HEK293 (cell line): ENCODE data around the gene PLA2G2A.

Experiments
- YY1 ChIP-seq: fragments of 450-650 bp; formaldehyde crosslinking; IDR thresholded peaks from 2 replicates; pipeline ENCODE4 v1.5.1; 2018; ENCODE audit warnings: missing biosample characterization, missing genetic modification characterization
- ZNF768 ChIP-seq: fragments of 450-650 bp; formaldehyde crosslinking; IDR thresholded peaks from 2 replicates; pipeline ENCODE4 v1.5.1; 2018; ENCODE audit warnings: missing biosample characterization, mild to moderate bottlenecking, missing genetic modification characterization

GRCh38 chr1:19940486-19941205 is 38.8 kb downstream of the PLA2G2A start:
- TF ChIP-seq ZNF768 (tag by site-specific recombination) (no peak), YY1 (no peak)
